Neuronal stem cell (in vitro differentiated cells): Measurements from ENCODE around the gene SYCP2.
A peak's percentile ranks its signal among the peaks of the same experiment; 100 is the strongest.

Source experiments
- DNase-seq: peaks from one replicate; pipeline ENCODE4 v3.0.0-alpha.2; 2013; ENCODE audit warnings: low spot score
- H2AFZ ChIP-seq: one replicate; pipeline ENCODE4 v1.6.1; 2013; ENCODE audit warnings: mild to moderate bottlenecking, low read length, inconsistent platforms
- H2AK5ac ChIP-seq: 2 replicates; pipeline ENCODE4 v1.6.1; 2013; ENCODE audit warnings: low read depth, mild to moderate bottlenecking, inconsistent platforms, low read length, moderate library complexity, mixed read lengths
- H2BK120ac ChIP-seq: 2 replicates; pipeline ENCODE4 v1.6.1; 2013; ENCODE audit warnings: low read depth, mild to moderate bottlenecking, inconsistent platforms, low read length, moderate library complexity, mixed read lengths
- H2BK12ac ChIP-seq: one replicate; pipeline ENCODE4 v1.6.1; 2013; ENCODE audit warnings: low read length, inconsistent platforms
- H2BK15ac ChIP-seq: 2 replicates; pipeline ENCODE4 v1.6.1; 2013; ENCODE audit warnings: mild to moderate bottlenecking, low read length, inconsistent platforms, mixed read lengths
- H2BK5ac ChIP-seq: one replicate; pipeline ENCODE4 v1.6.1; 2013; ENCODE audit warnings: inconsistent platforms, mild to moderate bottlenecking, low read length, moderate library complexity
- H3K14ac ChIP-seq: one replicate; pipeline ENCODE4 v1.6.1; 2013; ENCODE audit warnings: low read length, inconsistent platforms
- H3K18ac ChIP-seq: 2 replicates; pipeline ENCODE4 v1.6.1; 2013; ENCODE audit warnings: low read length, inconsistent platforms
- H3K23ac ChIP-seq: 2 replicates; pipeline ENCODE4 v1.6.1; 2013; ENCODE audit warnings: low read depth, mild to moderate bottlenecking, mixed read lengths, low read length, inconsistent platforms; ENCODE audit not compliant: poor library complexity
- H3K27ac ChIP-seq: replicated peaks from 3 replicates; pipeline ENCODE4 v1.5.1; 2013; ENCODE audit warnings: low read length, inconsistent platforms
- H3K27me3 ChIP-seq, 3 experiments: 2 replicates each; pipeline ENCODE4 v1.6.1; 2013; ENCODE audit warnings: low read length in 3 of 3, mild to moderate bottlenecking in 2 of 3, inconsistent platforms in 1 of 3, low read depth in 1 of 3, mixed read lengths in 1 of 3, moderate library complexity in 1 of 3; ENCODE audit not compliant: control insufficient read depth in 3 of 3, insufficient read depth in 3 of 3
- H3K36me3 ChIP-seq, 2 donors: replicated peaks in 1 of 2; 2 replicates each; pipeline ENCODE4 v1.6.1; 2013; ENCODE audit warnings: low read length in 2 of 2; ENCODE audit not compliant: control insufficient read depth in 2 of 2, insufficient read depth in 2 of 2
- H3K4ac ChIP-seq: 2 replicates; pipeline ENCODE4 v1.6.1; 2013; ENCODE audit warnings: inconsistent platforms, mild to moderate bottlenecking, low read length, moderate library complexity
- H3K4me1 ChIP-seq, 2 donors: 1 replicate in 1 of 2; 2 replicates in 1 of 2; pipeline ENCODE4 v1.6.1; 2013; ENCODE audit warnings: low read length in 2 of 2, low read depth in 1 of 2; ENCODE audit not compliant: control insufficient read depth in 2 of 2, insufficient read depth in 1 of 2
- H3K4me2 ChIP-seq: one replicate; pipeline ENCODE4 v1.6.1; 2013; ENCODE audit warnings: mild to moderate bottlenecking, low read length, inconsistent platforms; ENCODE audit not compliant: insufficient read depth, poor library complexity, severe bottlenecking
- H3K4me3 ChIP-seq, 2 donors: 2 replicates each; pipeline ENCODE4 v1.5.1; 2013; ENCODE audit warnings: low read length in 2 of 2, mild to moderate bottlenecking in 2 of 2, inconsistent platforms in 1 of 2, moderate library complexity in 1 of 2
- H3K79me1 ChIP-seq: one replicate; pipeline ENCODE4 v1.6.1; 2013; ENCODE audit warnings: low read depth, mild to moderate bottlenecking, inconsistent platforms, low read length, moderate library complexity
- H3K9ac ChIP-seq: one replicate; pipeline ENCODE4 v1.6.1; 2013; ENCODE audit warnings: mild to moderate bottlenecking, low read depth, low read length, inconsistent platforms; ENCODE audit not compliant: poor library complexity
- H3K9me3 ChIP-seq, 2 donors: replicated peaks in 1 of 2; 2 replicates each; pipeline versions ENCODE3 to v1.6.1; 2013; ENCODE audit warnings: low read length in 2 of 2, mild to moderate bottlenecking in 2 of 2, inconsistent platforms in 1 of 2, low read depth in 1 of 2, mixed read lengths in 1 of 2, moderate library complexity in 1 of 2; ENCODE audit not compliant: control insufficient read depth in 2 of 2, insufficient read depth in 1 of 2
- H4K8ac ChIP-seq: one replicate; pipeline ENCODE4 v1.6.1; 2013; ENCODE audit warnings: low read depth, mild to moderate bottlenecking, inconsistent platforms, low read length, moderate library complexity
- H4K91ac ChIP-seq: one replicate; pipeline ENCODE4 v1.6.1; 2013; ENCODE audit warnings: low read length, low read depth, mild to moderate bottlenecking, inconsistent platforms; ENCODE audit not compliant: poor library complexity
- WGBS, 2 donors: extraction: QIAGEN DNeasy Blood & Tissue Kit; methylation state at CpG; one replicate each; pipeline ENCODE4 v1.1.7; 2013; ENCODE audit warnings: missing lambda C conversion rate in 2 of 2, mixed read lengths in 1 of 2; ENCODE audit not compliant: insufficient read length in 2 of 2, insufficient replicate concordance in 1 of 2; ENCODE audit errors: extremely low coverage in 2 of 2; 5-methylcytosine and 5-hydroxymethylcytosine counted together

The SYCP2 gene

GRCh38 chr20:59935457-59936185 lies 2.2 kb upstream of the SYCP2 start:
- Histone ChIP-seq H2BK5ac (no peak overlapping the region), H2BK12ac (no peak overlapping the region), H3K4me1 (peaks cover 3 to 12% of the 10 kb centered on the region in 2 donors), H3K14ac (no peak overlapping the region), H4K8ac (no peak overlapping the region), H3K4me3 (no peak overlapping the region), H3K4ac (no peak overlapping the region), H3K27me3 (peaks cover 0 to 21% (median 6%) of the 10 kb centered on the region in 3 experiments), H3K23ac (no peak overlapping the region), H3K36me3 (peaks cover 0 to 5% of the 10 kb centered on the region in 2 donors), H3K4me2 (no peak overlapping the region), H3K18ac (no peak overlapping the region), H4K91ac (no peak overlapping the region), H3K79me1 (peaks cover 5% of the 10 kb centered on the region), H2AK5ac (no peak overlapping the region), H3K27ac (no peak overlapping the region), H3K9ac (no peak overlapping the region), H3K9me3 (peaks cover 0 to 11% of the 10 kb centered on the region in 2 donors), H2BK15ac (no peak overlapping the region), H2AFZ (no peak overlapping the region), H2BK120ac (no peak overlapping the region)
- DNase-seq: no peak
- WGBS, 2 donors: no CpG with 5 or more reads among the region's 8 CpGs

- no peak overlapping the region for H2BK120ac ChIP-seq
- no peak overlapping the region for H3K27ac ChIP-seq
- peaks cover 0 to 12% of the 10 kb centered on the region in 2 donors for H3K4me1 ChIP-seq
- peaks cover 2% of the 10 kb centered on the region for H3K79me1 ChIP-seq
- peaks cover 0 to 14% (median 2%) of the 10 kb centered on the region in 3 experiments for H3K27me3 ChIP-seq
- no peak overlapping the region for H3K14ac ChIP-seq
- no peak overlapping the region for H4K91ac ChIP-seq
- H3K18ac ChIP-seq: peak overlapping the region; percentile 98
- H3K4me2 ChIP-seq: peak overlapping the region; percentile 73
- no CpG with 5 or more reads among the region's 59 CpGs for WGBS, 2 donors
- peak overlapping the region; percentile 53 for H3K4ac ChIP-seq
- H2BK15ac ChIP-seq: peak overlapping the region; percentile 67
- peak overlapping the region; percentile 85 for H3K23ac ChIP-seq
- no peak overlapping the region for H2AFZ ChIP-seq
- H2BK12ac ChIP-seq: no peak overlapping the region
- peak overlapping the region; percentile 98 for H4K8ac ChIP-seq
- DNase-seq: peak; percentile 67
- peak overlapping the region; percentile 70 for H3K9ac ChIP-seq
- peaks cover 0 to 4% of the 10 kb centered on the region in 2 donors for H3K36me3 ChIP-seq
- H2BK5ac ChIP-seq: no peak overlapping the region
- peak overlapping the region in 1 of 2 donors; percentile 83 for H3K4me3 ChIP-seq
- peaks cover 0 to 7% of the 10 kb centered on the region in 2 donors for H3K9me3 ChIP-seq
- H2AK5ac ChIP-seq: no peak overlapping the region
Measured at GRCh38 chr20:59933849-59934585, 580 bp upstream of the SYCP2 start.

- H2BK5ac ChIP-seq: no peak overlapping the region
- H3K79me1 ChIP-seq: peaks cover 2% of the 10 kb centered on the region
- H3K4me1 ChIP-seq: peaks cover 0 to 9% of the 10 kb centered on the region in 2 donors
- DNase-seq: no peak
- no peak overlapping the region for H3K4me3 ChIP-seq
- no peak overlapping the region for H4K8ac ChIP-seq
- H3K14ac ChIP-seq: peak overlapping the region; percentile 21
- H3K18ac ChIP-seq: peak overlapping the region; percentile 64
- no peak overlapping the region for H2AFZ ChIP-seq
- H3K27ac ChIP-seq: no peak overlapping the region
- peaks cover 0 to 2% of the 10 kb centered on the region in 2 donors for H3K9me3 ChIP-seq
- no peak overlapping the region for H2BK120ac ChIP-seq
- H2BK12ac ChIP-seq: no peak overlapping the region
- H3K23ac ChIP-seq: peak overlapping the region; percentile 85
- H4K91ac ChIP-seq: no peak overlapping the region
- no peak overlapping the region for H2BK15ac ChIP-seq
- H3K36me3 ChIP-seq: no peaks in the 10 kb centered on the region
- H3K4ac ChIP-seq: no peak overlapping the region
- peak overlapping the region; percentile 70 for H2AK5ac ChIP-seq
- no CpG with 5 or more reads among the region's 72 CpGs for WGBS, 2 donors
- H3K9ac ChIP-seq: no peak overlapping the region
- no peak overlapping the region for H3K4me2 ChIP-seq
- peaks cover 0 to 7% (median 0%) of the 10 kb centered on the region in 3 experiments for H3K27me3 ChIP-seq
Measured at GRCh38 chr20:59932616-59933295, 681 bp downstream of the SYCP2 start.
